ENCODE data around the gene HCFC1.
A peak's percentile ranks its signal among the peaks of the same experiment; 100 is the strongest.

HCFC1 gene

GRCh38 chrX:153971450-153972367 is at the start of gene HCFC1:
Gene HCFC1 (minus strand): TSS chrX:153971818. CDS start chrX:153970840, 978 bp downstream.
- peak; percentile 93 for DNase-seq

GRCh38 chrX:154021131-154021611 is 49.6 kb upstream of the HCFC1 start:
- no peak for DNase-seq

- no peak for DNase-seq
These were observed 49.0 kb upstream of the HCFC1 start for GRCh38 chrX:154020536-154021115.

GRCh38 chrX:154019633-154020528 is 48.3 kb upstream of the HCFC1 start, which contains the start of gene IRAK1:
Gene IRAK1 (minus strand): TSS chrX:154019902. CDS start chrX:154019812, 90 bp downstream.
- DNase-seq = peak; percentile 68

GRCh38 chrX:154019061-154019621 is 47.5 kb upstream of the HCFC1 start:
- DNase-seq = no peak

GRCh38 chrX:154018518-154019060 is 47.0 kb upstream of the HCFC1 start:
- DNase-seq = no peak

GRCh38 chrX:154017766-154018517 is 46.3 kb upstream of the HCFC1 start:
- DNase-seq = no peak

GRCh38 chrX:154016366-154017076 is 44.9 kb upstream of the HCFC1 start:
- no peak for DNase-seq

- no peak for DNase-seq
These were observed 44.1 kb upstream of the HCFC1 start for GRCh38 chrX:154015581-154016264.

GRCh38 chrX:154014429-154015380 is 43.1 kb upstream of the HCFC1 start:
- no peak for DNase-seq

GRCh38 chrX:154013614-154014360 is 42.2 kb upstream of the HCFC1 start:
- DNase-seq = peak; percentile 68

GRCh38 chrX:154013001-154013421 is 41.4 kb upstream of the HCFC1 start:
- DNase-seq = no peak

GRCh38 chrX:154012336-154012991 is 40.8 kb upstream of the HCFC1 start:
- no peak for DNase-seq

GRCh38 chrX:154011376-154012335 is 40.0 kb upstream of the HCFC1 start:
- no peak for DNase-seq

GRCh38 chrX:154010330-154011087 is 38.9 kb upstream of the HCFC1 start:
- DNase-seq = no peak

GRCh38 chrX:154008521-154008920 is 36.9 kb upstream of the HCFC1 start:
- no peak for DNase-seq

All from activated T-cell treated with anti-CD3 and anti-CD28 coated beads, Interleukin-2, amount 50 U/mL, for 1 hour (primary cell).